KBM-7 (cell line): Measurements from ENCODE around the gene PRR19.
"Not testable (repeated sequence)": the region's sequence is repeated elsewhere in the genome, so short reads cannot be mapped to it uniquely, and the experiment has no call there.

ENCODE experiments used
- DNase-seq: peaks from one replicate; pipeline ENCODE4 v3.0.0-alpha.2; 2015
- in situ Hi-C: fragments of 300-500 bp; cut with MboI; formaldehyde crosslinking; loops from 2 replicates; pipeline ENCODE4 v1.14.3; 2020; ENCODE audit warnings: low sequenced_read_pairs, low pct_unique_long_range_greater_than_20kb, mixed read lengths

PRR19 gene

GRCh38 chr19:42334697-42335373, 32.9 kb downstream of the PRR19 start:
- in situ Hi-C loops, result no loop called here
- no peak for DNase-seq

- in situ Hi-C loops, result no loop called here
- no peak for DNase-seq
These were observed 33.5 kb downstream of the PRR19 start for GRCh38 chr19:42335374-42335936.

- in situ Hi-C loops, result no loop called here
- DNase-seq, result no peak
These were observed 34.0 kb downstream of the PRR19 start for GRCh38 chr19:42335971-42336370.

GRCh38 chr19:42339126-42339860, 37.4 kb downstream of the PRR19 start:
- in situ Hi-C loops, result not testable (repeated sequence)

GRCh38 chr19:42339922-42340321, 38.0 kb downstream of the PRR19 start:
- DNase-seq, in situ Hi-C loops: not testable (repeated sequence)

More at GRCh38 chr19:42339126-42339860, 37.4 kb downstream of the PRR19 start:
- DNase-seq, result not testable (repeated sequence)

GRCh38 chr19:42343344-42344110, 41.6 kb downstream of the PRR19 start:
- in situ Hi-C loops, result no loop called here
- DNase-seq, result no peak

- no peak for DNase-seq
- in situ Hi-C loops, result no loop called here
These were observed 42.5 kb downstream of the PRR19 start for GRCh38 chr19:42344336-42344893.

- in situ Hi-C loops, result no loop called here
- DNase-seq, result no peak
These were observed 43.4 kb downstream of the PRR19 start for GRCh38 chr19:42345191-42345812.

GRCh38 chr19:42348211-42348610, 46.3 kb downstream of the PRR19 start:
- in situ Hi-C loops, result no loop called here
- no peak for DNase-seq

- DNase-seq, result no peak
- in situ Hi-C loops, result no loop called here
These were observed 47.6 kb downstream of the PRR19 start for GRCh38 chr19:42349378-42350107.

- no peak for DNase-seq
- in situ Hi-C loops, result no loop called here
These were observed 48.5 kb downstream of the PRR19 start for GRCh38 chr19:42350417-42350816.

- no peak for DNase-seq
- in situ Hi-C loops, result no loop called here
These were observed 49.3 kb downstream of the PRR19 start for GRCh38 chr19:42351079-42351735.

- DNase-seq, result no peak
These were observed 50.6 kb downstream of the PRR19 start for GRCh38 chr19:42352301-42353259.

GRCh38 chr19:42353341-42354015, 51.5 kb downstream of the PRR19 start:
- in situ Hi-C loops, result no loop called here
- DNase-seq, result no peak

More at GRCh38 chr19:42352301-42353259, 50.6 kb downstream of the PRR19 start:
- in situ Hi-C loops, result no loop called here

- no peak for DNase-seq
- in situ Hi-C loops, result no loop called here
These were observed 54.0 kb downstream of the PRR19 start for GRCh38 chr19:42355896-42356295.

- in situ Hi-C loops, result no loop called here
These were observed 54.8 kb downstream of the PRR19 start for GRCh38 chr19:42356686-42357085.

More at GRCh38 chr19:42356686-42357085, 54.8 kb downstream of the PRR19 start:
- DNase-seq, result no peak
